ENCODE measurements around the gene CSTB. TPM values are rescaled to one million over a fixed set of nuclear protein-coding genes. Genes with fewer than 3 reads are reported as not detected.

CSTB gene
- total and polyA plus RNA-seq, 5 experiments from 2014 or later: 30.7 to 67.4 (median 54.9) TPM

- H3K4me1 Mint-ChIP-seq: peaks cover 0 to 12% (median 9%) of the 10 kb centered on the region in 4 donors
- H3K36me3 Mint-ChIP-seq: peaks cover 0 to 31% (median 4%) of the 10 kb centered on the region in 3 donors
- no peak overlapping the region for H3K27ac Mint-ChIP-seq
- H3K27me3 Mint-ChIP-seq: no peaks in the 10 kb centered on the region
- POLR2A ChIA-PET: no interaction called here
- H3K9me3 Mint-ChIP-seq: no peaks in the 10 kb centered on the region
- no peak for ATAC-seq
- H3K4me3 Mint-ChIP-seq: no peak overlapping the region
- DNase-seq: no peak
These were observed 31.4 kb downstream of the CSTB start for GRCh38 chr21:43744725-43745124.

- DNase-seq (no peak), ATAC-seq (no peak)
- peaks cover 0 to 31% (median 4%) of the 10 kb centered on the region in 3 donors for H3K36me3 Mint-ChIP-seq
- peak overlapping the region in 1 of 10 donors; percentile 82 for H3K27ac Mint-ChIP-seq
- POLR2A ChIA-PET: no interaction called here
- H3K4me3 Mint-ChIP-seq: no peak overlapping the region
- H3K9me3 Mint-ChIP-seq: no peaks in the 10 kb centered on the region
- no peaks in the 10 kb centered on the region for H3K27me3 Mint-ChIP-seq
- H3K4me1 Mint-ChIP-seq: peaks cover 0 to 7% (median 6%) of the 10 kb centered on the region in 4 donors
These were observed 32.2 kb downstream of the CSTB start for GRCh38 chr21:43743947-43744346.

- no peak overlapping the region for H3K4me3 Mint-ChIP-seq
- no peaks in the 10 kb centered on the region for H3K27me3 Mint-ChIP-seq
- DNase-seq (no peak), ATAC-seq (no peak)
- POLR2A ChIA-PET: no interaction called here
- H3K9me3 Mint-ChIP-seq: no peaks in the 10 kb centered on the region
- H3K27ac Mint-ChIP-seq: no peak overlapping the region
- H3K4me1 Mint-ChIP-seq: peaks cover 0 to 7% (median 6%) of the 10 kb centered on the region in 4 donors
- H3K36me3 Mint-ChIP-seq: peaks cover 0 to 28% (median 3%) of the 10 kb centered on the region in 3 donors
These were observed 34.5 kb downstream of the CSTB start for GRCh38 chr21:43741423-43742096.

GRCh38 chr21:43740497-43741156 lies 35.5 kb downstream of the CSTB start:
- Mint-ChIP-seq H3K4me1 (peaks cover 0 to 7% (median 6%) of the 10 kb centered on the region in 4 donors), H3K9me3 (no peaks in the 10 kb centered on the region), H3K4me3 (peak overlapping the region in 3 of 10 donors; percentile 33 to 53 (median 39)), H3K36me3 (peaks cover 0 to 19% (median 0%) of the 10 kb centered on the region in 3 donors), H3K27ac (peak overlapping the region in 3 of 10 donors; percentile 73 to 95 (median 83)), H3K27me3 (no peaks in the 10 kb centered on the region)
- ATAC-seq: peak in 1 of 2 donors; percentile 70
- POLR2A ChIA-PET: no interaction called here
- DNase-seq: peak in 2 of 10 donors; percentile 39 to 48

GRCh38 chr21:43739621-43740435 lies 36.3 kb downstream of the CSTB start:
- peak overlapping the region in 1 of 10 donors; percentile 83 for H3K27ac Mint-ChIP-seq
- ATAC-seq (peak in 1 of 2 donors; percentile 32), DNase-seq (no peak)

GRCh38 chr21:43737158-43737950 lies 38.8 kb downstream of the CSTB start:
- no peak for ATAC-seq
- Mint-ChIP-seq H3K36me3 (peaks cover 0 to 8% (median 0%) of the 10 kb centered on the region in 3 donors), H3K4me1 (peaks cover 16 to 31% (median 22%) of the 10 kb centered on the region in 4 donors), H3K27ac (no peak overlapping the region), H3K4me3 (no peak overlapping the region), H3K27me3 (no peaks in the 10 kb centered on the region), H3K9me3 (no peaks in the 10 kb centered on the region)
- POLR2A ChIA-PET: no interaction called here
- DNase-seq: no peak

More at GRCh38 chr21:43739621-43740435, 36.3 kb downstream of the CSTB start:
- no peaks in the 10 kb centered on the region for H3K9me3 Mint-ChIP-seq
- no peaks in the 10 kb centered on the region for H3K27me3 Mint-ChIP-seq
- H3K4me3 Mint-ChIP-seq: no peak overlapping the region
- POLR2A ChIA-PET: no interaction called here
- peaks cover 0 to 13% (median 0%) of the 10 kb centered on the region in 3 donors for H3K36me3 Mint-ChIP-seq
- peaks cover 3 to 12% (median 9%) of the 10 kb centered on the region in 4 donors for H3K4me1 Mint-ChIP-seq

- no peak overlapping the region for H3K4me3 Mint-ChIP-seq
- peak overlapping the region in 3 of 10 donors; percentile 5 to 77 (median 33) for H3K27ac Mint-ChIP-seq
- DNase-seq (no peak), ATAC-seq (no peak)
- peaks cover 0 to 8% (median 0%) of the 10 kb centered on the region in 3 donors for H3K36me3 Mint-ChIP-seq
- H3K27me3 Mint-ChIP-seq: no peaks in the 10 kb centered on the region
- POLR2A ChIA-PET: interaction anchor here (0.9 kb wide), 1 partner anchor 17 kb away, joined by 6 read pairs; no protein-coding TSS in a partner anchor
- no peaks in the 10 kb centered on the region for H3K9me3 Mint-ChIP-seq
- H3K4me1 Mint-ChIP-seq: peaks cover 19 to 35% (median 25%) of the 10 kb centered on the region in 4 donors
These were observed 39.8 kb downstream of the CSTB start for GRCh38 chr21:43736224-43736883.

- Mint-ChIP-seq H3K27ac (peak overlapping the region in 3 of 10 donors; percentile 25 to 83 (median 43)), H3K4me1 (peaks cover 22 to 35% (median 26%) of the 10 kb centered on the region in 4 donors), H3K27me3 (no peaks in the 10 kb centered on the region), H3K4me3 (peak overlapping the region in 5 of 10 donors; percentile 14 to 64 (median 30)), H3K36me3 (peaks cover 0 to 8% (median 0%) of the 10 kb centered on the region in 3 donors), H3K9me3 (no peaks in the 10 kb centered on the region)
- ATAC-seq: no peak
- no peak for DNase-seq
- POLR2A ChIA-PET: interaction anchor here (0.9 kb wide), 1 partner anchor 16 kb away, joined by 6 read pairs; no protein-coding TSS in a partner anchor
These were observed 40.6 kb downstream of the CSTB start for GRCh38 chr21:43735236-43736091.

- no peak for DNase-seq
- no peak for ATAC-seq
- H3K4me1 Mint-ChIP-seq: peaks cover 22 to 40% (median 26%) of the 10 kb centered on the region in 4 donors
- no peaks in the 10 kb centered on the region for H3K27me3 Mint-ChIP-seq
- H3K4me3 Mint-ChIP-seq: peak overlapping the region in 6 of 10 donors; percentile 20 to 65 (median 46)
- H3K27ac Mint-ChIP-seq: peak overlapping the region in 3 of 10 donors; percentile 40 to 84 (median 83)
- POLR2A ChIA-PET: no interaction called here
- no peaks in the 10 kb centered on the region for H3K9me3 Mint-ChIP-seq
- peaks cover 0 to 8% (median 0%) of the 10 kb centered on the region in 3 donors for H3K36me3 Mint-ChIP-seq
These were observed 41.2 kb downstream of the CSTB start for GRCh38 chr21:43734928-43735229.

- Mint-ChIP-seq H3K4me3 (peak overlapping the region in 6 of 10 donors; percentile 30 to 83 (median 57)), H3K36me3 (peaks cover 0 to 8% (median 0%) of the 10 kb centered on the region in 3 donors), H3K4me1 (peaks cover 25 to 44% (median 31%) of the 10 kb centered on the region in 4 donors), H3K27ac (peak overlapping the region in 6 of 10 donors; percentile 73 to 95 (median 88)), H3K9me3 (no peaks in the 10 kb centered on the region), H3K27me3 (no peaks in the 10 kb centered on the region)
- peak; percentile 22 to 25 for ATAC-seq
- POLR2A ChIA-PET: no interaction called here
- DNase-seq: no peak
These were observed 41.8 kb downstream of the CSTB start for GRCh38 chr21:43734131-43734927.
